ENCODE results near the gene TNFSF11. TPM values are rescaled to one million over a fixed set of nuclear protein-coding genes. Genes with fewer than 3 reads are reported as not detected.

TNFSF11 gene
- total and polyA plus RNA-seq, 4 donors = 0.25 to 1.3 (median 0.25) TPM

GRCh38 chr13:42638101-42638500 is 64.1 kb downstream of the TNFSF11 start:
- WGBS = 76% methylated on average over 5 of the region's 5 CpGs
- TF ChIP-seq NR2F2 (IDR thresholded peaks at IDR 0.05) (no peak), RAD21 (IDR thresholded peaks at IDR 0.05) (no peak), REST (IDR thresholded peaks at IDR 0.05) (no peak), SP1 (IDR thresholded peaks at IDR 0.05) (no peak), EGR1 (IDR thresholded peaks at IDR 0.05; ENCODE audit: low read depth in 2 of 2) (no peak), ATF3 (IDR thresholded peaks at IDR 0.05) (no peak), JUND (IDR thresholded peaks at IDR 0.05) (no peak), HNF4A (conservative IDR thresholded peaks at IDR 0.05) (no peak), YY1 (IDR thresholded peaks at IDR 0.05) (no peak), HNF4G (IDR thresholded peaks at IDR 0.05) (no peak), FOXA2 (IDR thresholded peaks at IDR 0.05) (no peak), TAF1 (conservative IDR thresholded peaks at IDR 0.05) (no peak), MAX (IDR thresholded peaks at IDR 0.05) (no peak)
- DNase-seq (ENCODE audit: low spot score) = no peak
- no peaks in the 10 kb centered on the region for H3K4me1 ChIP-seq (ENCODE audit: control insufficient read depth in 4 of 4, insufficient read depth in 4 of 4, low read length in 3 of 4)
- no peak overlapping the region for H3K27ac ChIP-seq (ENCODE audit: low read depth in 1 of 2, low read length in 2 of 2)
- no peaks in the 10 kb centered on the region for H3K36me3 ChIP-seq (ENCODE audit: control insufficient read depth in 4 of 4, insufficient read depth in 3 of 4, low read depth in 1 of 4, low read length in 3 of 4)
- H3K9ac ChIP-seq (ENCODE audit: low read depth in 1 of 2, low read length in 2 of 2) = no peak overlapping the region
- H3K27me3 ChIP-seq (ENCODE audit: control insufficient read depth in 4 of 4, insufficient read depth in 4 of 4, low read length in 3 of 4) = peaks cover 0 to 4% (median 0%) of the 10 kb centered on the region in 4 donors
- no peak overlapping the region for H3K4me3 ChIP-seq (ENCODE audit: low read depth in 1 of 3, low read length in 3 of 3)
- no peaks in the 10 kb centered on the region for H3K9me3 ChIP-seq (ENCODE audit: control insufficient read depth in 4 of 4, low read length in 3 of 4)

GRCh38 chr13:42638886-42639285 is 64.9 kb downstream of the TNFSF11 start:
- TF ChIP-seq TAF1 (conservative IDR thresholded peaks at IDR 0.05) (no peak), GABPA (IDR thresholded peaks at IDR 0.05 in 1 of 2, conservative IDR thresholded peaks at IDR 0.05 in 1 of 2) (no peak), RAD21 (IDR thresholded peaks at IDR 0.05) (no peak), EGR1 (IDR thresholded peaks at IDR 0.05; ENCODE audit: low read depth in 2 of 2) (no peak), HNF4G (IDR thresholded peaks at IDR 0.05) (no peak), NR2F2 (IDR thresholded peaks at IDR 0.05) (no peak), RXRA (IDR thresholded peaks at IDR 0.05) (no peak)
- Histone ChIP-seq H3K27me3 (ENCODE audit: control insufficient read depth in 4 of 4, insufficient read depth in 4 of 4, low read length in 3 of 4) (peaks cover 0 to 6% (median 0%) of the 10 kb centered on the region in 4 donors), H3K36me3 (ENCODE audit: control insufficient read depth in 4 of 4, insufficient read depth in 3 of 4, low read depth in 1 of 4, low read length in 3 of 4) (no peaks in the 10 kb centered on the region), H3K9ac (ENCODE audit: low read depth in 1 of 2, low read length in 2 of 2) (no peak overlapping the region), H3K27ac (ENCODE audit: low read depth in 1 of 2, low read length in 2 of 2) (no peak overlapping the region), H3K4me1 (ENCODE audit: control insufficient read depth in 4 of 4, insufficient read depth in 4 of 4, low read length in 3 of 4) (no peaks in the 10 kb centered on the region), H3K9me3 (ENCODE audit: control insufficient read depth in 4 of 4, low read length in 3 of 4) (no peaks in the 10 kb centered on the region), H3K4me3 (ENCODE audit: low read depth in 1 of 3, low read length in 3 of 3) (no peak overlapping the region)
- DNase-seq (ENCODE audit: low spot score) = no peak
- 61% methylated on average over 1 of the region's 1 CpG for WGBS

- no peak for DNase-seq (ENCODE audit: low spot score)
- TF ChIP-seq HNF4G (IDR thresholded peaks at IDR 0.05) (no peak), SP1 (IDR thresholded peaks at IDR 0.05) (no peak), HNF4A (conservative IDR thresholded peaks at IDR 0.05) (no peak), RXRA (IDR thresholded peaks at IDR 0.05) (no peak), EGR1 (IDR thresholded peaks at IDR 0.05; ENCODE audit: low read depth in 2 of 2) (no peak), JUND (IDR thresholded peaks at IDR 0.05) (no peak), ATF3 (IDR thresholded peaks at IDR 0.05) (no peak), YY1 (IDR thresholded peaks at IDR 0.05) (no peak), NR2F2 (IDR thresholded peaks at IDR 0.05) (no peak), FOXA1 (IDR thresholded peaks at IDR 0.05) (no peak), FOXA2 (IDR thresholded peaks at IDR 0.05) (no peak), ZBTB33 (IDR thresholded peaks at IDR 0.05) (no peak), GABPA (IDR thresholded peaks at IDR 0.05 in 1 of 2, conservative IDR thresholded peaks at IDR 0.05 in 1 of 2) (no peak), REST (IDR thresholded peaks at IDR 0.05) (no peak), TAF1 (conservative IDR thresholded peaks at IDR 0.05) (no peak), RAD21 (IDR thresholded peaks at IDR 0.05) (no peak)
Observed at GRCh38 chr13:42643076-42643475, 69.1 kb downstream of the TNFSF11 start.

More at GRCh38 chr13:42643076-42643475, 69.1 kb downstream of the TNFSF11 start:
- Histone ChIP-seq H3K36me3 (ENCODE audit: control insufficient read depth in 4 of 4, insufficient read depth in 3 of 4, low read depth in 1 of 4, low read length in 3 of 4) (no peaks in the 10 kb centered on the region), H3K4me3 (ENCODE audit: low read depth in 1 of 3, low read length in 3 of 3) (no peak overlapping the region), H3K9ac (ENCODE audit: low read depth in 1 of 2, low read length in 2 of 2) (no peak overlapping the region), H3K4me1 (ENCODE audit: control insufficient read depth in 4 of 4, insufficient read depth in 4 of 4, low read length in 3 of 4) (no peaks in the 10 kb centered on the region), H3K27ac (ENCODE audit: low read depth in 1 of 2, low read length in 2 of 2) (no peak overlapping the region), H3K9me3 (ENCODE audit: control insufficient read depth in 4 of 4, low read length in 3 of 4) (no peaks in the 10 kb centered on the region), H3K27me3 (ENCODE audit: control insufficient read depth in 4 of 4, insufficient read depth in 4 of 4, low read length in 3 of 4) (peaks cover 0 to 3% (median 0%) of the 10 kb centered on the region in 4 donors)
- WGBS = 93% methylated on average over 14 of the region's 14 CpGs
